Suprapubic skin (tissue), 4 donors: ENCODE results near the gene CREB5. TPM values are rescaled to one million over a fixed set of nuclear protein-coding genes. Genes with fewer than 3 reads are reported as not detected.

Experiments used
- DNase-seq, 2 donors: peaks; one replicate each; pipeline ENCODE4 v3.0.0-alpha.2; 2019; ENCODE audit warnings: low spot score in 2 of 2
- H3K27ac ChIP-seq: fragments of 200-600 bp; sonication (generic); one replicate; pipeline ENCODE4 v1.5.1; 2019
- H3K27me3 ChIP-seq: fragments of 200-600 bp; sonication (generic); one replicate; pipeline ENCODE4 v1.5.1; 2019
- H3K36me3 ChIP-seq: fragments of 200-600 bp; sonication (generic); one replicate; pipeline ENCODE4 v1.5.1; 2019
- H3K4me1 ChIP-seq: fragments of 200-600 bp; sonication (generic); one replicate; pipeline ENCODE4 v1.5.1; 2019
- H3K4me3 ChIP-seq: fragments of 200-600 bp; sonication (generic); one replicate; pipeline ENCODE4 v1.5.1; 2019; ENCODE audit warnings: mild to moderate bottlenecking
- H3K9me3 ChIP-seq: fragments of 200-600 bp; sonication (generic); one replicate; pipeline ENCODE4 v1.5.1; 2019
- CTCF ChIP-seq, 2 donors: fragments of 200-600 bp in 1 of 2; fragments of 450-650 bp in 1 of 2; sonication (generic) in 1 of 2; IDR thresholded peaks; one replicate each; pipeline ENCODE4 v1.5.1; 2016 to 2019; ENCODE audit warnings: antibody characterized with exemption in 2 of 2, mild to moderate bottlenecking in 1 of 2, moderate library complexity in 1 of 2
- EP300 ChIP-seq: sonication (generic); formaldehyde crosslinking; IDR thresholded peaks from one replicate; pipeline ENCODE4 v1.6.1; 2017; ENCODE audit warnings: antibody characterized with exemption
- POLR2A ChIP-seq, 2 donors: fragments of 450-650 bp; IDR thresholded peaks; one replicate each; pipeline ENCODE4 v1.6.1; 2017; ENCODE audit warnings: antibody characterized with exemption in 2 of 2, mild to moderate bottlenecking in 2 of 2, moderate library complexity in 2 of 2
- POLR2AphosphoS5 ChIP-seq, 3 donors: sonication (generic); formaldehyde crosslinking; IDR thresholded peaks; one replicate each; pipeline ENCODE4 v1.6.1; 2017; ENCODE audit warnings: antibody characterized with exemption in 3 of 3
- WGBS: methylation state at CpG from one replicate; pipeline ENCODE4 v1.1.5; 2018; 5-methylcytosine and 5-hydroxymethylcytosine counted together
- total RNA-seq, 4 donors: library from RNA; depleted of rRNA; stranded (reverse); fragments of >200 nt; gene quantifications; one replicate each; pipeline ENCODE4 v1.1.0, GENCODE V29; 2016

CREB5 gene
- total RNA-seq, 4 donors from 2014 or later: 6.2 to 12.1 (median 10.0) TPM

- Histone ChIP-seq H3K4me3 (no peak overlapping the region), H3K9me3 (no peaks in the 10 kb centered on the region), H3K27me3 (no peaks in the 10 kb centered on the region), H3K36me3 (no peaks in the 10 kb centered on the region), H3K27ac (no peak overlapping the region), H3K4me1 (peaks cover 18% of the 10 kb centered on the region)
- TF ChIP-seq POLR2A (IDR thresholded peaks at IDR 0.05) (no peak), CTCF (IDR thresholded peaks at IDR 0.05) (no peak), EP300 (no peak), POLR2AphosphoS5 (IDR thresholded peaks at IDR 0.05) (no peak)
- DNase-seq: no peak
Measured at GRCh38 chr7:28576656-28577055, 164.3 kb downstream of the CREB5 start.

GRCh38 chr7:28579571-28579970 is 167.3 kb downstream of the CREB5 start:
- Histone ChIP-seq H3K9me3 (no peaks in the 10 kb centered on the region), H3K27ac (no peak overlapping the region), H3K4me3 (no peak overlapping the region), H3K36me3 (no peaks in the 10 kb centered on the region), H3K4me1 (no peaks in the 10 kb centered on the region), H3K27me3 (no peaks in the 10 kb centered on the region)
- TF ChIP-seq POLR2AphosphoS5 (IDR thresholded peaks at IDR 0.05) (no peak), POLR2A (IDR thresholded peaks at IDR 0.05) (no peak), EP300 (no peak), CTCF (IDR thresholded peaks at IDR 0.05) (no peak)
- 92% methylated on average over 3 of the region's 3 CpGs for WGBS
- DNase-seq: no peak

DNA sequence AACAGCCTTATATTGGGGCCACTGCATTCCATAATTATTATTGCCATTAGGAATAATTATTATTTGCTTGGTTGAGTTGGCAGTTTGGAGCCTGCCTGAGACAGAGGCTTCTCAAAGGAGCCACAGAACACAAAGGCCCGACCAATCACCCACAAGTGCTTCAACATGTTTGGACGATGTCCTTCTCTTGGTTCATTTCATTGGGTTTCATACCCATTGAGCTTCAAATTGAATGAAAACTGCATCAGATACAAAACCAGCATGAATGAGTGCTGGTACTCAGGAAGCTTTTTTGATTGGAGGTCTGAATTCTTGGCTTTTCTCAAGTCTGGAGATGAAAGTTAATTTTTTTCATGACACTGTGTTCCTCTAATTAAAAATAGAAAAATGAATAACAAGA is 168.3 kb downstream of the CREB5 start:
- Histone ChIP-seq H3K4me1 (no peaks in the 10 kb centered on the region), H3K9me3 (no peaks in the 10 kb centered on the region), H3K27me3 (no peaks in the 10 kb centered on the region), H3K36me3 (no peaks in the 10 kb centered on the region), H3K27ac (no peak overlapping the region), H3K4me3 (no peak overlapping the region)
- TF ChIP-seq POLR2AphosphoS5 (IDR thresholded peaks at IDR 0.05) (no peak), EP300 (no peak), POLR2A (IDR thresholded peaks at IDR 0.05) (no peak), CTCF (IDR thresholded peaks at IDR 0.05) (no peak)
- 81% methylated on average over 2 of the region's 2 CpGs for WGBS
- DNase-seq: no peak

DNA sequence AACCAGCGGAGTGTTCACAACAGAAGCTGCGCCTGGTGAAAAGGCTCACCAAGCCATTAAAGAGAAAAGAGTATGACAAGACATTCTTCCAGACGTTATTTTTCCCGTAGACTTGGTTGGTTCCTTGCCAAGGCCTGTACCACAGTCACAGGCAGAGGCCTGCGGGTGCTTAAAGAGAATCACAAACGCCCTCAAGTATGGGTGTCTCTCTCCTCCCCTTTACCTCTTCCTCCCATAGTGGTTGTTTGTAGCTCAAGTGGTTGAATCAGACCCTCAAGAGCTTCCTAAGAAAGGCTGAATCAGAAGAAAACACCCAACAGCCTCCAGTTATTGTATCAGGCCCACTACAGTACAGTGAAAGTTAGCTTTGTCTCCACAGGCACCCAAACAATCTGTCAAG is 169.0 kb downstream of the CREB5 start:
- Histone ChIP-seq H3K27me3 (no peaks in the 10 kb centered on the region), H3K4me1 (no peaks in the 10 kb centered on the region), H3K36me3 (no peaks in the 10 kb centered on the region), H3K27ac (no peak overlapping the region), H3K4me3 (no peak overlapping the region), H3K9me3 (no peaks in the 10 kb centered on the region)
- TF ChIP-seq CTCF (IDR thresholded peaks at IDR 0.05) (no peak), EP300 (no peak), POLR2AphosphoS5 (IDR thresholded peaks at IDR 0.05) (no peak), POLR2A (IDR thresholded peaks at IDR 0.05) (no peak)
- DNase-seq: no peak
- 77% methylated on average over 6 of the region's 6 CpGs for WGBS

- no peaks in the 10 kb centered on the region for H3K27me3 ChIP-seq
- H3K4me3 ChIP-seq: no peak overlapping the region
- no peaks in the 10 kb centered on the region for H3K36me3 ChIP-seq
- no peak for DNase-seq
- H3K27ac ChIP-seq: no peak overlapping the region
- H3K9me3 ChIP-seq: no peaks in the 10 kb centered on the region
- no peak for TF ChIP-seq POLR2A (IDR thresholded peaks at IDR 0.05)
- H3K4me1 ChIP-seq: no peaks in the 10 kb centered on the region
- 76% methylated on average over 4 of the region's 4 CpGs for WGBS
Measured at GRCh38 chr7:28582226-28582625, 169.9 kb downstream of the CREB5 start.

DNA sequence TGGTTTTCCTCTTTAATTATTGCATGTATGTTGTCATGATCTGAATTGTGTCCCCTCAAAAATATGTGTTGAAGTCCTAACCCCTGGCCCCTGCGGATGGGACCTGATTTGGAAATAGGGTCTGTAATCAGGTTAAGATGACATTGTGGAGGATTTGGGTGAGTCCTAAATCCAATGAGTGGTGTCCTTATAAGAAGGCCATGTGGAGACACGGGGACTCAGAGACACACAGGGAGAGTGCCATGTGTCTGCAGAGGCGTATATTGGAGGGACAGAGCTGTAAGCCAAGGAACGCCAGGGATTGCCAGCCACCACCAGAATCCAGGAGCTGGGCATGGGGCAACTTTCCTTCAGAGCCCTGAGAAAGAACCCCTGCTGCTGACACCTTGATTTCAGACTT is 171.9 kb downstream of the CREB5 start:
- H3K4me3 ChIP-seq: no peak overlapping the region
- no peaks in the 10 kb centered on the region for H3K9me3 ChIP-seq
- TF ChIP-seq CTCF (IDR thresholded peaks at IDR 0.05) (no peak), POLR2A (IDR thresholded peaks at IDR 0.05) (no peak), POLR2AphosphoS5 (IDR thresholded peaks at IDR 0.05) (no peak), EP300 (no peak)
- no peak overlapping the region for H3K27ac ChIP-seq
- no peaks in the 10 kb centered on the region for H3K4me1 ChIP-seq
- H3K36me3 ChIP-seq: no peaks in the 10 kb centered on the region
- no peak for DNase-seq
- no peaks in the 10 kb centered on the region for H3K27me3 ChIP-seq
- 90% methylated on average over 4 of the region's 4 CpGs for WGBS
